ENCODE results near the gene PLXNB3. TPM values are rescaled to one million over a fixed set of nuclear protein-coding genes. Genes with fewer than 3 reads are reported as not detected.

The PLXNB3 gene
- polyA plus RNA-seq, 1 donor from 2014 or later, result 0.48 TPM

DNA sequence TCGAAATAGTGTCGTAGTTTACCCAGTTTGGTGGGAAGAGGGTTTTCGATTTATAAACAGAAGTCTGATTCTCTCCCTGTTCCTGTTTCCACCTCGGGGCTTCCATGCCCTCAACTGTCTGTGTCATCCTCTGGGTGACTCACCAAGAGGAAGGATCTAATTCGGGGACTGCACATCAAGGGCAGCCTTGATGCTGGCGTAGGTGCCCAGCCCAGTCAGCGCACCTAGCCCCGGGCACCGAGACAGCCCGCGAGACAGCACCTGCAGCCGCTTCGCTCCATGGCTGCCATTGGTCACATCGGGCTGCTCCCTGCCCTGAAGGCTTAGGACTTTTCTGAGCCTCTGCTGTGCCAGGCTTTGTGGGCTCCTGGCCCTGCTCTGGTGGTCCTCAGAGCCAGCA is 31.6 kb upstream of the PLXNB3 start:
- TF ChIP-seq RAD21 (conservative IDR thresholded peaks at IDR 0.05) (no peak), TAF1 (IDR thresholded peaks at IDR 0.05; ENCODE audit: low read depth) (no peak), SMC3 (conservative IDR thresholded peaks at IDR 0.05; ENCODE audit: poor library complexity) (no peak)
- TF ChIP-seq, protein P1, sequence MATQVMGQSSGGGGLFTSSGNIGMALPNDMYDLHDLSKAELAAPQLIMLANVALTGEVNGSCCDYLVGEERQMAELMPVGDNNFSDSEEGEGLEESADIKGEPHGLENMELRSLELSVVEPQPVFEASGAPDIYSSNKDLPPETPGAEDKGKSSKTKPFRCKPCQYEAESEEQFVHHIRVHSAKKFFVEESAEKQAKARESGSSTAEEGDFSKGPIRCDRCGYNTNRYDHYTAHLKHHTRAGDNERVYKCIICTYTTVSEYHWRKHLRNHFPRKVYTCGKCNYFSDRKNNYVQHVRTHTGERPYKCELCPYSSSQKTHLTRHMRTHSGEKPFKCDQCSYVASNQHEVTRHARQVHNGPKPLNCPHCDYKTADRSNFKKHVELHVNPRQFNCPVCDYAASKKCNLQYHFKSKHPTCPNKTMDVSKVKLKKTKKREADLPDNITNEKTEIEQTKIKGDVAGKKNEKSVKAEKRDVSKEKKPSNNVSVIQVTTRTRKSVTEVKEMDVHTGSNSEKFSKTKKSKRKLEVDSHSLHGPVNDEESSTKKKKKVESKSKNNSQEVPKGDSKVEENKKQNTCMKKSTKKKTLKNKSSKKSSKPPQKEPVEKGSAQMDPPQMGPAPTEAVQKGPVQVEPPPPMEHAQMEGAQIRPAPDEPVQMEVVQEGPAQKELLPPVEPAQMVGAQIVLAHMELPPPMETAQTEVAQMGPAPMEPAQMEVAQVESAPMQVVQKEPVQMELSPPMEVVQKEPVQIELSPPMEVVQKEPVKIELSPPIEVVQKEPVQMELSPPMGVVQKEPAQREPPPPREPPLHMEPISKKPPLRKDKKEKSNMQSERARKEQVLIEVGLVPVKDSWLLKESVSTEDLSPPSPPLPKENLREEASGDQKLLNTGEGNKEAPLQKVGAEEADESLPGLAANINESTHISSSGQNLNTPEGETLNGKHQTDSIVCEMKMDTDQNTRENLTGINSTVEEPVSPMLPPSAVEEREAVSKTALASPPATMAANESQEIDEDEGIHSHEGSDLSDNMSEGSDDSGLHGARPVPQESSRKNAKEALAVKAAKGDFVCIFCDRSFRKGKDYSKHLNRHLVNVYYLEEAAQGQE (IDR thresholded peaks at IDR 0.05; ENCODE audit: borderline replicate concordance), result no peak
- no peaks in the 10 kb centered on the region for H3K27me3 ChIP-seq (ENCODE audit: insufficient read depth, low read depth, low read length)
- H3K9me3 ChIP-seq (ENCODE audit: low read length), result no peaks in the 10 kb centered on the region
- H3F3A ChIP-seq (ENCODE audit: insufficient read depth, low read length, poor library complexity, severe bottlenecking), result no peaks in the 10 kb centered on the region
- H3K4me3 ChIP-seq (ENCODE audit: low read length), result no peak overlapping the region
- no peaks in the 10 kb centered on the region for H3K36me3 ChIP-seq (ENCODE audit: insufficient read depth, low read length)
- no peak overlapping the region for H3K4me2 ChIP-seq (ENCODE audit: low read length)
- no peaks in the 10 kb centered on the region for H3K9me2 ChIP-seq (ENCODE audit: insufficient read depth, low read length)
- H4K20me1 ChIP-seq (ENCODE audit: insufficient read depth), result no peaks in the 10 kb centered on the region
- H3K79me2 ChIP-seq (replicated peaks; ENCODE audit: insufficient read depth, low read length), result no peaks in the 10 kb centered on the region
- no peak overlapping the region for H3K27ac ChIP-seq (ENCODE audit: low read length)
- no peak overlapping the region for H3K9ac ChIP-seq (ENCODE audit: low read length)
- no peak overlapping the region for H2AFZ ChIP-seq (ENCODE audit: low read depth, low read length)

DNA sequence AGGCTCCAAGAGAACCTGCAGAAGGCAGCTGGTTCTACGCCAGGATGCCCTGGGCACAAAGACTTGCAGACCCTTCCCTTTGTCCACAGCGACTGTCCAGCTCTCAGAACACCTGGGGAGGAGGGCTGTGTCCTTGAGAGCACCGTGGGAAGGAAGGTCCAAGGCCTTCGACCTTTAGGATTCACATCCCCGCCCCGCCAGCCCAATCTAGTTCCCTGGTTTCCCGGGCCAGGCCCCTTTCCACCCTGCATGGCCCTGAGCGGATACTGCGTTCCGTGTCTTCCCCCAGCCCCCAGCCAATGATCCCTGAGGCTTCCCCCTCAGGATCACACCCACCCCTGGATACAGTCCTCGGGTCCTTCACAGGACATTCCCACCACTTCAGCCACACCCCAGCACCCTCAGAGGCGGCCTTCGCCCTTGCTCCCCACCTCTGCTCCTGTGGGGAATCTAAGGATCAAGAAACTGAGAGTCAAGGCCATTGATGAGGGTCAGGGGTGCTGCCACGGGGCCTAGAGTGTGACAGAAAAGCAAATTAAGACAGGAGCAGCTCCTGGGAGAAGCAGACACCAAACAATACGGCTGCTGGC is 30.3 kb upstream of the PLXNB3 start:
- H3F3A ChIP-seq (ENCODE audit: insufficient read depth, low read length, poor library complexity, severe bottlenecking), result no peaks in the 10 kb centered on the region
- no peak for TF ChIP-seq MXI1 (conservative IDR thresholded peaks at IDR 0.05; ENCODE audit: poor library complexity, severe bottlenecking)
- no peak for TF ChIP-seq EP300 (conservative IDR thresholded peaks at IDR 0.05; ENCODE audit: poor library complexity, severe bottlenecking)
- TF ChIP-seq, protein P1 (IDR thresholded peaks at IDR 0.05; ENCODE audit: borderline replicate concordance), result no peak
- TF ChIP-seq, protein P2, sequence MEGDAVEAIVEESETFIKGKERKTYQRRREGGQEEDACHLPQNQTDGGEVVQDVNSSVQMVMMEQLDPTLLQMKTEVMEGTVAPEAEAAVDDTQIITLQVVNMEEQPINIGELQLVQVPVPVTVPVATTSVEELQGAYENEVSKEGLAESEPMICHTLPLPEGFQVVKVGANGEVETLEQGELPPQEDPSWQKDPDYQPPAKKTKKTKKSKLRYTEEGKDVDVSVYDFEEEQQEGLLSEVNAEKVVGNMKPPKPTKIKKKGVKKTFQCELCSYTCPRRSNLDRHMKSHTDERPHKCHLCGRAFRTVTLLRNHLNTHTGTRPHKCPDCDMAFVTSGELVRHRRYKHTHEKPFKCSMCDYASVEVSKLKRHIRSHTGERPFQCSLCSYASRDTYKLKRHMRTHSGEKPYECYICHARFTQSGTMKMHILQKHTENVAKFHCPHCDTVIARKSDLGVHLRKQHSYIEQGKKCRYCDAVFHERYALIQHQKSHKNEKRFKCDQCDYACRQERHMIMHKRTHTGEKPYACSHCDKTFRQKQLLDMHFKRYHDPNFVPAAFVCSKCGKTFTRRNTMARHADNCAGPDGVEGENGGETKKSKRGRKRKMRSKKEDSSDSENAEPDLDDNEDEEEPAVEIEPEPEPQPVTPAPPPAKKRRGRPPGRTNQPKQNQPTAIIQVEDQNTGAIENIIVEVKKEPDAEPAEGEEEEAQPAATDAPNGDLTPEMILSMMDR (IDR thresholded peaks at IDR 0.05; ENCODE audit: poor library complexity, severe bottlenecking), result no peak
- TF ChIP-seq SMC3 (conservative IDR thresholded peaks at IDR 0.05; ENCODE audit: poor library complexity), result no peak
- TF ChIP-seq POLR2AphosphoS5 (IDR thresholded peaks at IDR 0.05), result no peak
- no peak for TF ChIP-seq TAF1 (IDR thresholded peaks at IDR 0.05; ENCODE audit: low read depth)
- no peak for TF ChIP-seq RAD21 (conservative IDR thresholded peaks at IDR 0.05)
- TF ChIP-seq EZH2 (IDR thresholded peaks at IDR 0.05; ENCODE audit: borderline replicate concordance, insufficient read depth, low read length, poor library complexity, severe bottlenecking), result no peak
- H3K9me2 ChIP-seq (ENCODE audit: insufficient read depth, low read length), result no peaks in the 10 kb centered on the region
- H3K79me2 ChIP-seq (replicated peaks; ENCODE audit: insufficient read depth, low read length), result no peaks in the 10 kb centered on the region
- H3K4me2 ChIP-seq (ENCODE audit: low read length), result no peak overlapping the region
- H3K9ac ChIP-seq (ENCODE audit: low read length), result no peak overlapping the region
- no peaks in the 10 kb centered on the region for H4K20me1 ChIP-seq (ENCODE audit: insufficient read depth)
- no peaks in the 10 kb centered on the region for H3K36me3 ChIP-seq (ENCODE audit: insufficient read depth, low read length)
- H3K27me3 ChIP-seq (ENCODE audit: insufficient read depth, low read depth, low read length), result no peaks in the 10 kb centered on the region
- H3K9me3 ChIP-seq (ENCODE audit: low read length), result no peaks in the 10 kb centered on the region
- no peak overlapping the region for H3K27ac ChIP-seq (ENCODE audit: low read length)
- H2AFZ ChIP-seq (ENCODE audit: low read depth, low read length), result no peak overlapping the region
- H3K4me3 ChIP-seq (ENCODE audit: low read length), result no peak overlapping the region

All from neural cell (in vitro differentiated cells).